Suprapubic skin (tissue), 4 donors: ENCODE results near the gene CACNB4. TPM values are rescaled to one million over a fixed set of nuclear protein-coding genes. Genes with fewer than 3 reads are reported as not detected.

Experiments
- DNase-seq, 2 donors: peaks; one replicate each; pipeline ENCODE4 v3.0.0-alpha.2; 2019; ENCODE audit warnings: low spot score in 2 of 2
- H3K27ac ChIP-seq: fragments of 200-600 bp; sonication (generic); one replicate; pipeline ENCODE4 v1.5.1; 2019
- H3K27me3 ChIP-seq: fragments of 200-600 bp; sonication (generic); one replicate; pipeline ENCODE4 v1.5.1; 2019
- H3K36me3 ChIP-seq: fragments of 200-600 bp; sonication (generic); one replicate; pipeline ENCODE4 v1.5.1; 2019
- H3K4me1 ChIP-seq: fragments of 200-600 bp; sonication (generic); one replicate; pipeline ENCODE4 v1.5.1; 2019
- H3K4me3 ChIP-seq: fragments of 200-600 bp; sonication (generic); one replicate; pipeline ENCODE4 v1.5.1; 2019; ENCODE audit warnings: mild to moderate bottlenecking
- H3K9me3 ChIP-seq: fragments of 200-600 bp; sonication (generic); one replicate; pipeline ENCODE4 v1.5.1; 2019
- CTCF ChIP-seq, 2 donors: fragments of 200-600 bp in 1 of 2; fragments of 450-650 bp in 1 of 2; sonication (generic) in 1 of 2; IDR thresholded peaks; one replicate each; pipeline ENCODE4 v1.5.1; 2016 to 2019; ENCODE audit warnings: antibody characterized with exemption in 2 of 2, mild to moderate bottlenecking in 1 of 2, moderate library complexity in 1 of 2
- EP300 ChIP-seq: sonication (generic); formaldehyde crosslinking; IDR thresholded peaks from one replicate; pipeline ENCODE4 v1.6.1; 2017; ENCODE audit warnings: antibody characterized with exemption
- POLR2A ChIP-seq, 2 donors: fragments of 450-650 bp; IDR thresholded peaks; one replicate each; pipeline ENCODE4 v1.6.1; 2017; ENCODE audit warnings: antibody characterized with exemption in 2 of 2, mild to moderate bottlenecking in 2 of 2, moderate library complexity in 2 of 2
- POLR2AphosphoS5 ChIP-seq, 3 donors: sonication (generic); formaldehyde crosslinking; IDR thresholded peaks; one replicate each; pipeline ENCODE4 v1.6.1; 2017; ENCODE audit warnings: antibody characterized with exemption in 3 of 3
- WGBS: methylation state at CpG from one replicate; pipeline ENCODE4 v1.1.5; 2018; 5-methylcytosine and 5-hydroxymethylcytosine counted together
- total RNA-seq, 4 donors: library from RNA; depleted of rRNA; stranded (reverse); fragments of >200 nt; gene quantifications; one replicate each; pipeline ENCODE4 v1.1.0, GENCODE V29; 2016

Gene CACNB4
- total RNA-seq, 4 donors from 2014 or later: 7.6 to 14.5 (median 10.7) TPM

DNA sequence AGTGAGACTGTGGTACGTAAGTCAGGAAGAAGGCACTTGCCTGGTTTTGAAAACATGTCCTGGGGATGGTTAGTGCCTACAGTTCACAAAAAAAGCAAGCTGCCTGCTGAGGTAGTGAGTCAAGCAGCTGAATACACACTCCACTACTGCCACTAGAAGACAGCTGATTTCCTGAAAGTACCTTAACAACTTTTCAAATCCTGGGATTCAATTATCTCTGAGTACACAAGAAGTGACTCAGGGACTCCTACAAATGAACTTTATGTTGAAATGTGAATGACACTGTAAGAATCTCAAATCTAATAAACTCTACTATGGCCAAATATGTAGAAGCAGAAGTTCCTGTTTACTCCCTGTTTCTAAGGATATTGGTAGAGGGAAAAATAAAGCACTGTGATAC lies 212.6 kb downstream of the CACNB4 start:
- Histone ChIP-seq H3K27ac (no peak overlapping the region), H3K36me3 (peaks cover 3% of the 10 kb centered on the region), H3K4me1 (no peaks in the 10 kb centered on the region), H3K4me3 (no peak overlapping the region), H3K27me3 (no peaks in the 10 kb centered on the region), H3K9me3 (no peaks in the 10 kb centered on the region)
- no peak for DNase-seq
- 100% methylated on average over 1 of the region's 1 CpG for WGBS
- TF ChIP-seq EP300 (no peak), CTCF (IDR thresholded peaks at IDR 0.05) (no peak), POLR2A (IDR thresholded peaks at IDR 0.05) (no peak), POLR2AphosphoS5 (IDR thresholded peaks at IDR 0.05) (no peak)

DNA sequence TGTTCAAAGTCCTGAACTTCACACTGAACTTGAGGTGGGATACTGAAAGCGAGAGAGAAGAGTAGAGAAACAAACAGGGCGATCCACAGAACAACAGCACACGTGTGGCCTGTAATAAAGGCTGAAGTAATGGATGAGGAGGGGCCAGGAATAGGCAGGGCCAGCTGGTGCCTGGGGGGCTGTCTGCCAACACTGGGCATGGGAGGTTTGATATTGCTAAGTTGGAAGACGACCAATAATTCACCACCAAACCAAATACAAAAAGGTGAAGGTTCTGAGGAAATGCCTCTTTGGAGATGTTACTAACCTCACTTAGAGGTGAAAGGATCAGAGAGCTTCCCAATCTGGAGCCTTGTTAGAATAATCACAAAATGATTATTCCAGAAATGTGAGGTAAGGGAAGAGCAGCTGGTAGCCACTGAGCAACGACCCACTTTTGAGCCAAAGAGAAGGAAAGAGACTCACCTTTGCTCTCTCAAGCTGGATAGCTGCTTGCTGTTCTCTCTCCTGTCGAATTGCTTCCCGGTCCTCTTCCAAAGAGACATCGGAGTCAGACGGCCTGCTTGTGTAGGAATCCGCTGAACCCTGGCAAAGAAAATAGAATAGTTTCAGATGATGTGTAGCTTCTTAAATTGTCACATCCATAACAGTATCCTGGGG lies 215.9 kb downstream of the CACNB4 start:
- Histone ChIP-seq H3K27ac (no peak overlapping the region), H3K27me3 (no peaks in the 10 kb centered on the region), H3K9me3 (no peaks in the 10 kb centered on the region), H3K4me1 (no peaks in the 10 kb centered on the region), H3K4me3 (no peak overlapping the region), H3K36me3 (peaks cover 3% of the 10 kb centered on the region)
- DNase-seq: no peak
- TF ChIP-seq CTCF (IDR thresholded peaks at IDR 0.05) (no peak), POLR2A (IDR thresholded peaks at IDR 0.05) (no peak), POLR2AphosphoS5 (IDR thresholded peaks at IDR 0.05) (no peak), EP300 (no peak)
- WGBS: 91% methylated on average over 10 of the region's 10 CpGs

GRCh38 chr2:151881342-151881741 lies 217.5 kb downstream of the CACNB4 start:
- TF ChIP-seq EP300 (no peak), POLR2AphosphoS5 (IDR thresholded peaks at IDR 0.05) (no peak), POLR2A (IDR thresholded peaks at IDR 0.05) (no peak), CTCF (IDR thresholded peaks at IDR 0.05) (no peak)
- Histone ChIP-seq H3K4me3 (no peak overlapping the region), H3K4me1 (no peaks in the 10 kb centered on the region), H3K27me3 (no peaks in the 10 kb centered on the region), H3K27ac (no peak overlapping the region), H3K9me3 (no peaks in the 10 kb centered on the region), H3K36me3 (peaks cover 3% of the 10 kb centered on the region)
- 89% methylated on average over 7 of the region's 7 CpGs for WGBS
- DNase-seq: no peak

- H3K9me3 ChIP-seq: no peaks in the 10 kb centered on the region
- peaks cover 3% of the 10 kb centered on the region for H3K36me3 ChIP-seq
- H3K4me3 ChIP-seq: no peak overlapping the region
- TF ChIP-seq EP300 (no peak), POLR2AphosphoS5 (IDR thresholded peaks at IDR 0.05) (no peak), CTCF (IDR thresholded peaks at IDR 0.05) (no peak), POLR2A (IDR thresholded peaks at IDR 0.05) (no peak)
- H3K27ac ChIP-seq: no peak overlapping the region
- 98% methylated on average over 4 of the region's 4 CpGs for WGBS
- DNase-seq: no peak
- H3K27me3 ChIP-seq: no peaks in the 10 kb centered on the region
- H3K4me1 ChIP-seq: no peaks in the 10 kb centered on the region
These were observed 218.3 kb downstream of the CACNB4 start for GRCh38 chr2:151880586-151880985.

DNA sequence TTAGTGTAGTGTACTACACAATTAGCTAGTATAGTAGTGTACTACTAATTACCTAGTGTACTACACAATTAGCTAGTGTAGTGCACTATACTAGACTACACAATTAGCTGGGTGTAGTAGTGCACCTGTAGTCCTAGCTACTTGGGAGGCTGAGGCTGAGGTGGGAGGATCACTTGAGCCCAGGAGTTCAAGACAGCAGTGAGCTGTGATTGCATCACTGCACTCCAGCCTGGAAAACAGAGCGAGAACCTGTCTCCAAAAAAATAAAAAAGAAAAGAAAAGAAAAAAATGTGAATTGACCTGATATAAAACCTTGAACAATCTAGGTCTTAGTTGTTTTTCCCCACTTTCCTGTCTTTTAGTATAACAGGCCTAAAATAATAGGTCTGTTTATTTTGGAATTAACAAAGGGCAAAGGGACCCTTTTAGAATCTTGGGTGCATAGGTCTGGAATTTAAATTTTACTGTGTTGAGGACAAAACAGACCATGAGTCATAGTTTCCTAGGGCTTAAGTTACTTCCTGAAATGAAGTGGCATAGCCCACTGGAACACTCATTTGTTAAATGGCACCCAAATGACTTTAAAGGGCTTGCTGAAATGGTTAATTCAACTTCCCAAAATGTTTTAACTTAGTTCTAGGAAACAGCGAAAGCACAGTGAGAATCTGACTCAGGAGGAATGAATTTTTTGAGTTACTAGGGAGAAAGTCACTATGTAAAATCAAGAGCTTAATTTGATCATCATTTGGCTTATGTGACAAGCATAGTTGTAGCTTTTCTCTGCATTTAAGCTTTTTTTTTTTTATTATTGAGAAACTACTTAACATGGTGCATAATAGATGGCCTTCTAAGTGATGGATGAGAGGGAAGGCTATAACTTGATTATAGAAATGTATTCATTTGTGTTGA lies 219.9 kb downstream of the CACNB4 start:
- no peak for TF ChIP-seq POLR2A (IDR thresholded peaks at IDR 0.05)
- no peak for TF ChIP-seq CTCF (IDR thresholded peaks at IDR 0.05)
- no peak for DNase-seq
- WGBS: 82% methylated on average over 2 of the region's 2 CpGs

More for the DNA sequence above, 219.9 kb downstream of the CACNB4 start:
- H3K4me1 ChIP-seq: no peaks in the 10 kb centered on the region
- no peaks in the 10 kb centered on the region for H3K27me3 ChIP-seq
- no peak overlapping the region for H3K27ac ChIP-seq
- no peaks in the 10 kb centered on the region for H3K9me3 ChIP-seq
- peaks cover 3% of the 10 kb centered on the region for H3K36me3 ChIP-seq
- no peak overlapping the region for H3K4me3 ChIP-seq
